HCT116 (cell line): ENCODE data around the gene UAP1. TPM values are rescaled to one million over a fixed set of nuclear protein-coding genes. Genes with fewer than 3 reads are reported as not detected.

Experiments
- ATAC-seq: fragments of 200-7000 bp; cut with Tn5 transposase; 2 replicates; pipeline ENCODE4 v1.9.1; 2020; ENCODE audit warnings: mild to moderate bottlenecking, moderate library complexity
- BruUV-seq: library from RNA; stranded (reverse); fragments of 400-500 nt; replicated peaks from 2 replicates; lab custom pipeline; 2021; lab: Mats Ljungman, UMichigan
- CTCF ChIA-PET: fragments of 300-600 bp; sonication (Branson Sonifier 250); formaldehyde crosslinking; loops from one replicate; lab custom pipeline; 2021; ENCODE audit warnings: antibody characterized with exemption; lab: Charles Lee
- POLR2A ChIA-PET: fragments of 300-600, 350-600 bp; sonication (Branson Sonifier 250); formaldehyde crosslinking; loops from one replicate; lab custom pipeline; 2021; ENCODE audit warnings: antibody characterized with exemption; lab: Charles Lee
- RAD21 ChIA-PET, 2 experiments: fragments of 300-600 bp; sonication (Branson Sonifier 250); formaldehyde crosslinking; loops; one replicate each; lab custom pipeline; 2023; ENCODE audit warnings: low total read pairs in 2 of 2; ENCODE audit not compliant: uncharacterized antibody in 2 of 2, unreplicated experiment in 2 of 2, low non-redundant PET in 1 of 2; lab: Charles Lee
- DNase-seq: peaks from one replicate; pipeline ENCODE4 v3.0.0-alpha.2; 2010; ENCODE audit warnings: low read depth, low spot score
- H2AFZ ChIP-seq: fragments of 200-600 bp; shearing (Covaris generic), sonication (generic); 2 replicates; pipeline ENCODE4 v1.6.1; 2017; ENCODE audit warnings: low read depth, mixed run types, mixed read lengths, antibody characterized with exemption, low read length; ENCODE audit not compliant: poor library complexity, severe bottlenecking
- H3K27ac ChIP-seq: 2 replicates; pipeline ENCODE4 v1.5.1; 2012; ENCODE audit warnings: low read depth, low read length
- H3K27me3 ChIP-seq: fragments of 200-600 bp; sonication (generic); 2 replicates; pipeline ENCODE4 v1.6.1; 2016; ENCODE audit warnings: mixed run types, low read length, mixed read lengths; ENCODE audit not compliant: insufficient read depth
- H3K36me3 ChIP-seq, 2 experiments: fragments of 200-500 bp in 1 of 2; fragments of 200-600 bp in 1 of 2; sonication (Bioruptor generic) in 1 of 2; sonication (generic) in 1 of 2; 2 replicates each; pipeline versions ENCODE4 v1.5.1 to v1.6.1; 2014 to 2016; ENCODE audit warnings: low read length in 2 of 2, inconsistent platforms in 1 of 2, mixed read lengths in 1 of 2, mixed run types in 1 of 2; ENCODE audit not compliant: insufficient read depth in 2 of 2, control insufficient read depth in 1 of 2
- H3K4me1 ChIP-seq, 2 experiments: fragments of 200-600 bp in 1 of 2; sonication (generic) in 1 of 2; 2 replicates each; pipeline versions ENCODE4 v1.5.1 to v1.6.1; 2012 to 2017; ENCODE audit warnings: low read length in 2 of 2, inconsistent platforms in 1 of 2, mild to moderate bottlenecking in 1 of 2, mixed read lengths in 1 of 2, mixed run types in 1 of 2, moderate library complexity in 1 of 2; ENCODE audit not compliant: insufficient read depth in 2 of 2, control insufficient read depth in 1 of 2
- H3K4me2 ChIP-seq: fragments of 200-600 bp; sonication (generic); 2 replicates; pipeline ENCODE4 v1.6.1; 2017; ENCODE audit warnings: mixed run types, low read length, mixed read lengths
- H3K4me3 ChIP-seq, 2 experiments: fragments of 200-600 bp in 1 of 2; sonication (generic) in 1 of 2; replicated peaks in 1 of 2; 2 replicates each; pipeline ENCODE4 v1.5.1; 2011 to 2016; ENCODE audit warnings: low read length in 2 of 2, control low read depth in 1 of 2, low read depth in 1 of 2, mild to moderate bottlenecking in 1 of 2, mixed read lengths in 1 of 2, mixed run types in 1 of 2
- H3K79me2 ChIP-seq: fragments of 200-600 bp; sonication (generic); 2 replicates; pipeline ENCODE4 v1.6.1; 2017; ENCODE audit warnings: mild to moderate bottlenecking, mixed run types, low read length, moderate library complexity, mixed read lengths; ENCODE audit not compliant: insufficient read depth
- H3K9ac ChIP-seq: fragments of 200-600 bp; sonication (generic); 2 replicates; pipeline ENCODE4 v1.6.1; 2016; ENCODE audit warnings: low read length, mixed read lengths
- H3K9me2 ChIP-seq: fragments of 200-600 bp; sonication (generic), shearing (Covaris generic); 2 replicates; pipeline ENCODE4 v1.6.1; 2017; ENCODE audit warnings: mixed run types, mild to moderate bottlenecking, moderate library complexity; ENCODE audit not compliant: insufficient read depth
- H3K9me3 ChIP-seq, 2 experiments: fragments of 200-500 bp in 1 of 2; fragments of 200-600 bp in 1 of 2; sonication (Bioruptor generic) in 1 of 2; sonication (generic) in 1 of 2; 2 replicates each; pipeline ENCODE4 v1.6.1; 2014 to 2017; ENCODE audit warnings: low read length in 2 of 2, mixed read lengths in 2 of 2, inconsistent platforms in 1 of 2, low read depth in 1 of 2, mild to moderate bottlenecking in 1 of 2, mixed run types in 1 of 2, moderate library complexity in 1 of 2; ENCODE audit not compliant: control insufficient read depth in 1 of 2, insufficient read depth in 1 of 2
- H4K20me1 ChIP-seq: fragments of 200-600 bp; sonication (generic), shearing (Covaris generic); 2 replicates; pipeline ENCODE4 v1.6.1; 2017; ENCODE audit warnings: mixed run types, mild to moderate bottlenecking, moderate library complexity; ENCODE audit not compliant: insufficient read depth
- CBX3 ChIP-seq: IDR thresholded peaks from 2 replicates; pipeline ENCODE4 v1.6.1; 2012; ENCODE audit warnings: low read depth
- CEBPB ChIP-seq: IDR thresholded peaks from 2 replicates; pipeline ENCODE4 v1.6.1; 2012; ENCODE audit warnings: low read depth
- EGR1 ChIP-seq: IDR thresholded peaks from 2 replicates; pipeline ENCODE4 v1.6.1; 2012; ENCODE audit warnings: low read depth
- FOSL1 ChIP-seq: IDR thresholded peaks from 2 replicates; pipeline ENCODE4 v1.6.1; 2012; ENCODE audit warnings: low read depth
- JUND ChIP-seq: IDR thresholded peaks from 2 replicates; pipeline ENCODE4 v1.6.1; 2012
- POLR2AphosphoS5 ChIP-seq: IDR thresholded peaks from 2 replicates; pipeline ENCODE4 v1.6.1; 2011; ENCODE audit warnings: mild to moderate bottlenecking, low read depth, low read length, moderate library complexity
- RAD21 ChIP-seq: IDR thresholded peaks from 2 replicates; pipeline ENCODE4 v1.6.1; 2012; ENCODE audit warnings: low read depth, mild to moderate bottlenecking
- SIN3A ChIP-seq: IDR thresholded peaks from 2 replicates; pipeline ENCODE4 v1.6.1; 2012; ENCODE audit warnings: low read depth
- SP1 ChIP-seq: IDR thresholded peaks from 2 replicates; pipeline ENCODE4 v1.6.1; 2012; ENCODE audit warnings: low read depth
- SRF ChIP-seq: IDR thresholded peaks from 2 replicates; pipeline ENCODE4 v1.6.1; 2012; ENCODE audit warnings: low read depth
- ZFX ChIP-seq: fragments of 450-650 bp; IDR thresholded peaks from 2 replicates; pipeline ENCODE4 v1.6.1; 2017
- intact Hi-C: fragments of 100-400 bp; cut with micrococcal nuclease; formaldehyde crosslinking; loops from 2 replicates; pipeline ENCODE4 v1.10.0; 2022
- total RNA-seq: library from RNA; stranded (reverse); gene quantifications from one replicate; pipeline ENCODE4 v1.2.1, GENCODE V29; 2021; ENCODE audit not compliant: unreplicated experiment
- TF ChIP-seq, protein P1 (sequence below), 3 experiments: fragments of 200-600 bp in 1 of 3; sonication (generic) in 1 of 3; IDR thresholded peaks in 2 of 3; conservative IDR thresholded peaks in 1 of 3; 2 replicates each; pipeline ENCODE4 v1.5.1; 2012 to 2017; ENCODE audit warnings: low read depth in 2 of 3, low read length in 2 of 3, antibody characterized with exemption in 1 of 3, borderline replicate concordance in 1 of 3, control low read depth in 1 of 3, mild to moderate bottlenecking in 1 of 3, mixed read lengths in 1 of 3, mixed run types in 1 of 3, moderate library complexity in 1 of 3; ENCODE audit not compliant: insufficient read depth in 1 of 3
- TF ChIP-seq, protein P2 (sequence below): IDR thresholded peaks from 2 replicates; pipeline ENCODE4 v1.6.1; 2012

UAP1 gene
- total RNA-seq, 1 experiment from 2014 or later, result 51.4 TPM

DNA sequence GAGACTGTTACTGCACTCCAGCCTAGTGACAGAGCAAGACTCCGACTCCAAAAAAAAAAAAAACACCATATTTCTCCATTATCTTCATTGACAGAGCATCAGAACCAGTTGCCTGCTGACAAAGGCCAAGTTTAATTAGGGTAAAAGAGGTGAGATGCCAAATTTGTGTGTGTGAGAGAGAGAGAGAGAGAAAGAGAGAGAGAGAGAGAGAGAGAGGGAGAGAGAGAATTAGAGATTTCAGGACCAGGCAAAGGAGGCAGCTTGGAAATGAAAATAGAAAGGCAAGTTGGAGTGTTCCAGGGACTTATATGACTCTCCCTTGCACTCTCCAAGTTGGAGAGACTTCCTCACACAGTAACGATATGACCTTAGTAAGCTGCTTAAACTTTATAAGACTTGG lies 24.3 kb upstream of the UAP1 start (continued):
- TF ChIP-seq, protein P1, sequence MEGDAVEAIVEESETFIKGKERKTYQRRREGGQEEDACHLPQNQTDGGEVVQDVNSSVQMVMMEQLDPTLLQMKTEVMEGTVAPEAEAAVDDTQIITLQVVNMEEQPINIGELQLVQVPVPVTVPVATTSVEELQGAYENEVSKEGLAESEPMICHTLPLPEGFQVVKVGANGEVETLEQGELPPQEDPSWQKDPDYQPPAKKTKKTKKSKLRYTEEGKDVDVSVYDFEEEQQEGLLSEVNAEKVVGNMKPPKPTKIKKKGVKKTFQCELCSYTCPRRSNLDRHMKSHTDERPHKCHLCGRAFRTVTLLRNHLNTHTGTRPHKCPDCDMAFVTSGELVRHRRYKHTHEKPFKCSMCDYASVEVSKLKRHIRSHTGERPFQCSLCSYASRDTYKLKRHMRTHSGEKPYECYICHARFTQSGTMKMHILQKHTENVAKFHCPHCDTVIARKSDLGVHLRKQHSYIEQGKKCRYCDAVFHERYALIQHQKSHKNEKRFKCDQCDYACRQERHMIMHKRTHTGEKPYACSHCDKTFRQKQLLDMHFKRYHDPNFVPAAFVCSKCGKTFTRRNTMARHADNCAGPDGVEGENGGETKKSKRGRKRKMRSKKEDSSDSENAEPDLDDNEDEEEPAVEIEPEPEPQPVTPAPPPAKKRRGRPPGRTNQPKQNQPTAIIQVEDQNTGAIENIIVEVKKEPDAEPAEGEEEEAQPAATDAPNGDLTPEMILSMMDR (IDR thresholded peaks at IDR 0.05 in 2 of 3, conservative IDR thresholded peaks at IDR 0.05 in 1 of 3; ENCODE audit: borderline replicate concordance in 1 of 3, insufficient read depth in 1 of 3, low read depth in 2 of 3, low read length in 2 of 3), result no peak
- TF ChIP-seq JUND (no peak), ZFX (no peak)

DNA sequence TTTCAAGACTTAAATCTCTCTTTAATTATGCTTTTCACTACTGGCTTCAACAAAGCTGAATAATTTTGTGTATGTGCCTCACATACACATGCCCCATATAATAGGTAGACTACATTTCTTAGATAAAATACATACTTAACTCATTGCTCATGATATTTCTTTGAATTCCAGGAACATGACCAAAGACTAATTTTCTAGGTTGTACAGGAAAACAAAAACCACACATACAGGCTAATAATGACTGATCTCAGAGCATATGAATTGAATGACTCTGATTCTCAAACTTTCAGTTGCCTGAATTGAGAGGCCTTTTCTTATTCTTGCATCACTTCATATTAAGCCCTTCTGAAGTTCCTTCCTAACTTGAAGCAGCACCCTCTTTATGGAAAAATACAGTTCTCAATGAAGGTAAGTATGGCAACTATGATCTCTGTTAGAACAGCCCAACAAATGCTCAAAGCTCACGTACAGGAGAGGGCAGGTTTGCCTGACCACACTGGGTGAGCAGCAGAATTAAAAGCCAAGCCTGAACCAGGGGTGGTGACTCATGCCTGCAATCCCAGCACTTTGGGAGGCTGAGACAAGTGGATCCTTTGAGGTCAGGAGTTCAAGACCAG lies 22.6 kb upstream of the UAP1 start:
- TF ChIP-seq RAD21 (peak; percentile 16; the same call in 1 of the 2 replicates), CEBPB (peak; percentile 91), SIN3A (no peak), CBX3 (peak; percentile 84), EGR1 (no peak), SRF (0 out of 2 replicates have a peak, but pooled peaks have one; percentile 34), POLR2AphosphoS5 (no peak; the same call in none of the 2 replicates), JUND (peak; percentile 77), SP1 (peak; percentile 65; the same call in 1 of the 2 replicates), FOSL1 (peak; percentile 70)
- TF ChIP-seq, protein P1 (IDR thresholded peaks at IDR 0.05 in 2 of 3, conservative IDR thresholded peaks at IDR 0.05 in 1 of 3; ENCODE audit: borderline replicate concordance in 1 of 3, insufficient read depth in 1 of 3, low read depth in 2 of 3, low read length in 2 of 3), result no peak
- TF ChIP-seq, protein P2, sequence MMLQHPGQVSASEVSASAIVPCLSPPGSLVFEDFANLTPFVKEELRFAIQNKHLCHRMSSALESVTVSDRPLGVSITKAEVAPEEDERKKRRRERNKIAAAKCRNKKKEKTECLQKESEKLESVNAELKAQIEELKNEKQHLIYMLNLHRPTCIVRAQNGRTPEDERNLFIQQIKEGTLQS, result peak; percentile 60; the same call in 1 of the 2 replicates
- Histone ChIP-seq H3K4me3 (peak overlapping the region in 1 of 2 experiments; percentile 31; a peak in 2 of 4 replicates), H3K27me3 (no peaks in the 10 kb centered on the region), H3K9ac (peak overlapping the region; percentile 27), H3K27ac (peak overlapping the region; percentile 64), H3K36me3 (no peaks in the 10 kb centered on the region), H2AFZ (no peak overlapping the region), H3K4me1 (peaks cover 13 to 53% of the 10 kb centered on the region in 2 experiments), H3K4me2 (peak overlapping the region; percentile 73), H3K9me2 (no peaks in the 10 kb centered on the region), H3K79me2 (no peaks in the 10 kb centered on the region), H3K9me3 (no peaks in the 10 kb centered on the region; a peak in 1 of 4 replicates), H4K20me1 (no peaks in the 10 kb centered on the region)
- ChIA-PET POLR2A (no interaction called here), RAD21 (no interaction called here), CTCF (no interaction called here)
- BruUV-seq, result no TSS peak
- intact Hi-C loops, result no loop called here
- peak; percentile 88 for ATAC-seq
- DNase-seq, result peak; percentile 75
